Camera-type eye (tissue), 1 donor: Measurements from ENCODE around the gene NPIPA7. TPM values are rescaled to one million over a fixed set of nuclear protein-coding genes. Genes with fewer than 3 reads are reported as not detected.

Source experiments
- total RNA-seq: library from RNA; depleted of rRNA; stranded (reverse); fragments of >200 nt; gene quantifications from one replicate; pipeline ENCODE4 v1.2.3, GENCODE V29; 2014

NPIPA7 gene
- 3.7 TPM for total RNA-seq

GRCh38 chr16:16378840-16379239 lies at the start of gene NPIPA7:
Gene NPIPA7 (plus strand): TSS chr16:16379140. CDS start chr16:16379245, 105 bp downstream.

Other genes starting within 250 kb of the NPIPA7 start
- 3.0 TPM for gene ABCC6, start 155.6 kb upstream of the NPIPA7 start, total RNA-seq
- 71.0 TPM for gene NOMO3, start 146.6 kb upstream of the NPIPA7 start, total RNA-seq